ENCODE results near the gene BTBD1.

GRCh38 chr15:83111149-83111548, 44.1 kb upstream of the BTBD1 start:
- TF ChIP-seq CTCF (IDR thresholded peaks at IDR 0.05) (no peak), EZH2phosphoT487 (IDR thresholded peaks at IDR 0.05) (no peak), EZH2 (IDR thresholded peaks at IDR 0.05) (no peak)
